NCI-H146 (cell line): ENCODE data around the gene GMPPA.

Experiments
- DNase-seq: peaks from one replicate; lab custom pipeline; 2025; lab: John Stamatoyannopoulos, UW

GMPPA gene

DNA sequence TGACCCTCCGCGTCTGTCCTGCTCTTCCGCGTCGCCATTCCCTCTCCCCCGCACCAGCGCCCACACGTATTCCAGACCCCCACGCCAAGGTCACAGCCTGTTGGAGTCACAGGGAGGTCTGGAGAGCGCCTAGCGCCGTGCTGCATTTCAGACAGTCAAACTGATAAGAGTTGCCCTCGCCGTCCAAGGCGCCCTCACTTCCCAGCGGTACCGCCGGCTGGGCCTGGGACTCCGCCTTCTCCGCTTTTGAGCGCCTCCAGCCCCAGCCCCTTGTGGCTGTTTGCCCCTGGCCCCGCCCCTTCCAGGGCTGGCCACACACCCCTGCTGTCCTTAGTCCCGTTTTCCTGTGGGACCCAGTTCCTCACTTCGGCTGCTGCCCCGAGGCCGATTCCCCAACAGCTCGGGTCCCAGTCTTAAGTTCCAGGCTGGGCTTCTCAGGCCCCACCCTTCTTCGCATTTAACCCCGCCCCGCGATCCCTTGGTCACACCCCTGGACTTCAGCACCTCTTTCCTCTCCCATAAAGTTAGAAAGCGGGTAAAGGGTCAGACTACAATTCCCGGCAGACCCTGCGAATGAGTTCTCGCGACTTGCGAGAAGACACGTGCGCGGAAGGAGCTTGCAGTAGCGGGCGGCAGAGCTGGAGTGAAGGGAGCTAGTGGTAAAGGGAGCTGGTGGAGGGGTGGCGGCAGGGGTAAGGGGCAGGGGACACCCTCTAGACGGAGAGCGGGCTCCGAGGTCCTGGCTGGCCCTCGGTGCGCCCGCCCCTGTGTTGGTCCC, at the start of gene GMPPA:
Gene GMPPA, plus strand, starts transcription at position 612 of the 778 bp plus-strand sequence. CDS start 1,085 bp downstream, outside the sequence.
- peak; percentile 94 for DNase-seq

DNA sequence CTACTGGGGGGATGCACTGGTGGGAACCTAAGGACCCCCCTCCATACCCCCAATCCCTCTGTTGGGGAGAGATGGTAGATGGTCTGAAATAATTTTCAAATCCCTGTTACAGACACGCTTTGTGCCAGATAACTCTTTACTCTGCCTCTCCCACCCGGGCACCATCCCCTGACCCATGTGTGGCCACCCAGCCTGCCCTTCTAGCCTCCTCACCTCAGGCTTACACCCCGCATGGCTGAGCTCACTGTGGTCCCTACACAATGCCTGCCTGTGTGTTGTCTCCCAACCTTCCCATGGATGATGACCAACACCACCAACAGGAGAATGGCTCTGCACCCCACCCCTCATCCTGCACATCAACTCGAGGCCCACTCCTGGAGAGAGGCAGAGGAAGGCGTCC, 49.1 kb upstream of the GMPPA start:
- DNase-seq: no peak

DNA sequence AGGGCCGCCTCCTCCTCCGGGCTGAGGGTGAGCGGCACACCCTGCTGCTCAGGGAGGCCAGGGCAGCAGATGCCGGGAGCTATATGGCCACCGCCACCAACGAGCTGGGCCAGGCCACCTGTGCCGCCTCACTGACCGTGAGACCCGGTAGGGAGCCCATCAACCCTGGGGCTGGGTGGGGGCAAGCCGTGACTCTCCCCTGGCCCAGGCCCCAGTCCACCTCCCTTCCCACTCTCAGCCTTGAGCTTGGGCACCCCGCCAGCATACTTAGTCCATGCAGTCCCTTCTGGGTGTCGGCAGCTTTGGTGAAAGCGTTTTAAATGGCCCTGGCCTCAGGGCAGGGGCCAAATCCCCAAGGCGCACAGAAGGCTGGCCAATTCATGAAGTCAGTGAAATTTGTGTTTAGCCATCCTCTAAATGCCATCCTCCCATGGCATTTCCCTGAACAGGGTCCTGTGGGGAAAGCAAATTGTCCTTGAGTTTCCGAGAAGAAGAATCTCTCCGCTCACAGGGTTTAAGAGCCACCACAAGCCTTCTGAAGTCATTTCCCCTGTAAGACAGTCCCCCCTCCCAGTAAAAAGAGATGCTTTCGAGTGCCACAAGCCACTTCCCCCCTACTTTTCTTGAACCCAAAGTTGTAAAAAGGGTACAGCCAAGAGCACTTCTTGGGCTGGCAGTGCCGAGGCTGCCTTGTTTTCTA, 46.9 kb upstream of the GMPPA start:
- DNase-seq: no peak

DNA sequence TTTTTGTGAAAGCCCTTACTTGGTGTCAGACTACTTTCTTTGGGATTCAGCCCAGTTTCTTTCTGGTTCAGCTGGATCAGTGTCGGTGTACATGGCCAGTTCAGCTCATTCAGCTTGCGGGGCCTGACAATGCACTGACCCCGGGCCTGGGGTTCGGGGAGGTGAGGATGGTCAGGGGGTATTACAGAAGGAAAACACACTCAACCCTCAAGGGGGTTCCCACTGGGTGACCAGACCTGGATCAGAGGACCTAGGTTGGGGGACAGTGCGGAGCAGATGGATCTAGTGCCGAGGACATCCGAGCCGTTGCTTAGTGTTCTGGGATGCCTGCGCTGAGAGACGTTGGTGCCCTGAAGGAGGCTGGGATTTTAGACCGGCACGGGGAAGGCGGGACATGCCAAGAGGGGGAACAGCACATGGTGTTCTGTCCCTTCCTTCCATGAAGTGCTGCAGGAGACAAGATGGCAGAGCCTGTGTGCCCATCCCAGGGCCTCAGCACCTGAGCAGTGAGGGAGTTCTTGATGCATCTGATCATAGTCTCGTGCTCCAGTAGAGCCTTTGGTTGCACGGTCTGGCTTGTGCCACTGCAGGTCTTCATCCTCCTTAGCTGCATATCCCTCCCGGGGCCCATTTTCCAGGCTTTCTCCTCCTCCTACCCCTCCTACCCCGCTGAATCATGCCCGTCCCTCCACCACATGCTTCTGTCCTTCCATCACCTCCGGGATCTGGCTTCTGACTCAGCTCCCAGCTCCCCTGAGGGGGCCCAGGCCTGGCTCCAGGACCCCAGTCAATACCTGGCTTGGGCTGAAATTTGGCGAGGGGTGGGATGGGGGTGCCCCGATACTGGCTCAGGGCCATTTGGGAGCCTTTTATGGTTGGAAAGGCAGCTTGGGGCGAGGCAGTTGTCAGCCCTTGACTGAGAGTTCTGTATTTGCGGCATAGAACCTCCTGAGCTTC, 46.1 kb upstream of the GMPPA start:
- DNase-seq: no peak

DNA sequence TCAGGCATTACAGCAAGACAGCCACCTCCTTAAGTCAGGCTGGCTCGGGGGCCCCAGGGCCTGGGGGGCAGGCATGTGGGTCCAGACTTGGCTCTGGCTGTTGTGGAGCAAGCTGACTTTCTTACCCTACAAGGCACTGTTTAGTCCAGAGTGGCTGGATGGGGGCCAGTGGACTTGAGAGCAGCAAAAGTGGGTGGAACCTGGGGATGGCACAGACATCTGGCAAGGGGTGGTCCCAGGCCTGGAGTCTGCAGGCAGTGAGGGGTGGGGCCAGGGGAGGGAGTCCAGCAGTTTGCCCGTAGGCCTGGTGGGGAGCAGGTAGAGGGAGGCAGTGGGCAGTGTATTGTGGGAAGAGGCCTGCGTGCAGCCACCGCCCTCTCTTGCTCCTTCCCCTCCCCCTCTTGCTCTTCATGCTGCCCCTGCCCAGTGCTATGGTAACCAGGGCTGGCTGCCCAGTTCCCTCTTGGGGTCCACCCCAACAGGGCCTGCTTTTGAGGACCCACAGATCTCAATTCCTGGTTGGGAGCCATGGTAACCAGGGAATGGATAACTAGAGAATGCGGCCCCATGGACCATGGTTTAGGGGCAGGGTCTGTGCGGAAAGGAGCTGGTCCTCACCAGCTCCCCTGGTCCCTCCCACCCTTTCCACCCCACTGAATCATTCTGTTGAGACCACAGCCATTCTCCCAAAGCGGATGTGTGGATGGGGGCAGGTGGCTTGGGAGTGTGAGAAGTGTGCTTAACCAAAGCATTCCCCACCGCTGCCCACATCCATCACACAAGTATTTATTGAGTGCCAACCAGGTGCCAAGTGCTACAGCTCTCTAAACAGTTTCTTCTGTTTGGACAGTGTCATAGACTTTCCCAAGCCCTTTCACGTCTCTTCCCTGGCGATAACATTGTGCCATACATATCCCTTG, 44.8 kb upstream of the GMPPA start:
- no peak for DNase-seq

DNA sequence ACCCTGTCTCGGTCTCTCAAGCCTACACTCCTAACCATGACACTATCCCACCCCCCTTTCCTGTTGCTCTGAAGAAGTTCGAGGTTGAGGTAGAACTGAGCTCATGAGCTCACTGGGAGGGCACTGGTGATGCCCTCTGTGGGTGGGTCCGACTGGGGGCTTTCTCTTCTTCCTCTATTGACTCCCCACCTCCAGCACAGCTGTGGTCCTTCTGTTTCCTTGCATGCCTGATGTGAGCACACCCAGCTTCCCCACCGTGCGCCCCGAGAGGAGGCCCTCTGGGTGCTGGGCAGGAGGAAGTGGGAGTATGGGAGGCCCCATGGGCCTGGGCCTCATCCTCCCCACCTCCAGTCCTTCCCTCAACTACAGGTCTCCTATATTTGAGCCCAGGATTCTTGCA, 43.1 kb upstream of the GMPPA start:
- DNase-seq: no peak

DNA sequence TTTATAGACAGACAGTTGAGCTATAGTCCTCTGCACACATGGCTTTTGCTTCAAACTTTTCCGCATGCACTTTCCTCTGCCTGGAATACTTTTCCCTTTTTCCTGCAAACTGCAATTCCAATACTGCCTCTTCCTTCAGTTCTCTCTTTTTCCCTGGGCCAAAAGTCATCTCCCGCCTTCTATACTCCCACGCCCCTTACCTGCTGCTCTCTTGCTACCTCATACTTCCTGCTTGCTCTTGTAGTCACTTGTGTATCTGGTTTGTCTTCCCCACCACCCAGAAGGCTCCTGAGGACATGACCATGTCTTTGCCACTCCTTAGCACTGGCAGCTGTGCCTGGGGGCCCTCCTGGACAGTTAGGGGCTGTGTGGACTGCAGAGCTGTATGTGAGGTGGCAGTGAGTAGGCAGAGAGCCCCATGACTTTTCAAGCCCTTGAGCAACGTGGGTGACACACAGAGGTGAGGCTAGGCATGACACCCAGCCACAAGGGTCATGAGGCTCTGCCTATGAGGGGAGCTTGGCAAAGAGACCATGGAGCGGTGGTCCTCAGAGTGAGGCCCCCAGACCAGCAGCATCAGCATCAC, 40.8 kb upstream of the GMPPA start:
- DNase-seq: no peak

DNA sequence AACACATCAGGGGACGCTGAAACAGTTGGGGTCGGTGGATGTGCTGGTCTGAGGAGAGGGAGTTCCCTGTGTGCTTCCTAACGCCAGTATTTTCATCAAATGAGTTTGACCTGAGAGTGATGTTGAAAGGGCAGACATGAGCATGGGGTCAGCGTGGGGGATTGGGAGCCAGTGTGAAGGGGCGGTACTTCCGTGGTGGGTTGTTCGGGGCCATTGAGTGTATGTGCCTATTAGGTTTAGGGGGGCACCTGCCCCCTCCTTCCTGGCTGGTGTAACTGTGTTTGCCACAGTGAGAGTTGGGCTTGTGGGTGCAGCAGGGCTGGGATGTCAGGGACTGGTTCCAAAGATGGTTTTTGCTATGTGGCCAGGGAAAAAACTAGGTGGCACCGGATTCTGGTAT, 39.7 kb upstream of the GMPPA start:
- no peak for DNase-seq

DNA sequence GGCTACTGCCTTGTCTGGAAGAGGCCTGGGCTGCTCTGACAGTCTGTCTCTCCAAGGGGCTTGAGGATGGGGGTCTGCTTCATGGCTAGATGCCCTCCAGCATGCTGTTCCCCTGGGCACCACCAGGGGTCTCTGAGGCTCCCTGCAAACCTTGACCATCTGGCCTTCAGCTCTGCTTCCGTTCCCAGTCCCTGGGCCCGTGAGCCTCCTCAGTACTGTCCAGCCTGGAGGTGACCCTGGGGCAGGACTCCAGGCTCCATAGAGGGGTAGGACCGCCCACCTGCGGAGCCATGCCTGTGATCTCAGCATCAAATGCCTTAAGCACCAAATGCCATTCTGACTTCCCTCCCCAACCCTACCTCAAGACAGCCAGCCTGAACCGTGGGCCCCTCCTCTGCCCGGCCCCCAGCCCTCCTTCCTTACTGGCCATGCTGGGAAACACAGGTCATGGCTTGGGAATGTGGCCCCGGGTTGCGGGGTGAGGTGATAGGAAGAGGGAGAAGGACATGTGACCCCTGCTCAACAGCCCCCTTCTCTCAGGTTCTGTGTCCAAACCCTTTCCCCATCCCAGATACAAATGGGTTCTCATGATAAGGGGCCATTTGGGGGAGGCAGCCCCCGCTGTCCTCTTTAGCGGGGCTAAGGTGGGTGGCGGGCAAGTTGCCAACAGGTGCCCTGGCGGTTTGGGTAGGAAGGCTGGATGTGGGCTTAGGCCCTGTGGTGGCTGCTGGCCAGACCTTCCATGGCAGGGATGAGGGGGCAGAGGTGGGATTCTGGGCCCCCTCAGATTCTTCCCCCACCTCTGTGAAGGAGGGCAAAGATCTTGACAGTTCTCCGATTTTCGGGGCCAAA, 39.0 kb upstream of the GMPPA start:
- peak; percentile 22 for DNase-seq

DNA sequence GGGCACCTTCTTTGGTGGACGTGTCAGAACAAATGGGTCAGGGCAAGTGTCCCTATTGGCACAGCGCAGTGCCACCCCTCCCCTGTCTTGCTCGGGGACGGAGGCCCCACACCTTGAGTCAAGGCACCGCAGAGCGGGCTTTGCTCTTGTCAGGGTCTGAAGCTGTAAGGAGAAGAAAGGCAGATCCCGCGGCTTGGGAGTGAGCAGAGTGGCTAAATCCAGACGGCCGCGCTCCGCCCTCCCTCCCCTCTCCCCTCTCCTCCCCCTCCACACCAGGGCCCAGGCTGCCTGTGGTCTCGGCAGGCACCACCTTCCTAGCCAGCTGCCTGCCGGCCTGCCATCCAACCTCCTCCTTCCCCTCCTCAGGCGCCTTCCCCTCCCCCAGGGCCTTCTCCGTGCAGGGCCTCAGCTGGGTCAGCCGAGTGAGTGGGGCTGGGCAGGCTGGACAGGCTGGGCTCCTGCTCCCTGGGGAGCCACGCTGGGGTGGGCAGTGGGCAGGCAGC, 38.2 kb upstream of the GMPPA start:
- no peak for DNase-seq

DNA sequence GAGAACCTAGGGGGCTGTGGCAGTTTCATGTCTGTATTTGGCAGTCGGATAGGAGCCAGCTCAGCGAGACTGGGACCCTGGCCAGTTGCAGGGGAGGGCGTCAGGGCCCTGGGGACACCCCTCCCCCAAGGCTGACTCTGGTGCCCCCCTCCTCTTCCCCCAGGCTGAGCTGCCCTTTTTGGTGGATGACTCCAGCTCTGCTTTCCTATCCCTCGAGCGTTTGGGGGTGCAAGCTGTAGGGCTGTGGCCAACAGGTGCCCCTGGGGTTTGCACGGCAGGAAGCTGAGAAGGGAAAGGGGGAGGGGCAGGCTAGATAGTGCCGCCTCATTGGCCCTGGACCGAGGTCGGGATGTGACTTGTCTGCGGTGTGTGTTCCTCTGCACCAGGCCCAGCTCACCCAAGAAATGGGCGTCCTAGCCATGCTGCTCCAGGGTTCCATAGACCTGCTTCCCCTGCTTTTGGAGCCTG, 37.6 kb upstream of the GMPPA start:
- DNase-seq: no peak

DNA sequence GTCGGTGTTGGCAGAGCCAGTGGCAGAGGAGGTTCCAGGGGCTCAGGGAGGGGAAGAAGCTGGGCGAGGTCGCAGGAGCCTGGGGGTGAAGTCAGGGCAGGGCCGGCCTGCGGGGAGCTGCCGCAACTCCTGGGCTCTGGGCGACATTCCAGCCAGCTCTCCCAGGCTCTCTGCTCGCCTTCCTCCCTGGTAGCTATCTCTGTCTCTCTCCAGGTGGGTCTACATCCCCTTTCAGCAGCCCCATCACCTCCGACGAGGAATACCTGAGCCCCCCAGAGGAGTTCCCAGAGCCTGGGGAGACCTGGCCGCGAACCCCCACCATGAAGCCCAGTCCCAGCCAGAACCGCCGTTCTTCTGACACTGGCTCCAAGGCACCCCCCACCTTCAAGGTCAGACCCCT, 37.0 kb upstream of the GMPPA start:
- no peak for DNase-seq

DNA sequence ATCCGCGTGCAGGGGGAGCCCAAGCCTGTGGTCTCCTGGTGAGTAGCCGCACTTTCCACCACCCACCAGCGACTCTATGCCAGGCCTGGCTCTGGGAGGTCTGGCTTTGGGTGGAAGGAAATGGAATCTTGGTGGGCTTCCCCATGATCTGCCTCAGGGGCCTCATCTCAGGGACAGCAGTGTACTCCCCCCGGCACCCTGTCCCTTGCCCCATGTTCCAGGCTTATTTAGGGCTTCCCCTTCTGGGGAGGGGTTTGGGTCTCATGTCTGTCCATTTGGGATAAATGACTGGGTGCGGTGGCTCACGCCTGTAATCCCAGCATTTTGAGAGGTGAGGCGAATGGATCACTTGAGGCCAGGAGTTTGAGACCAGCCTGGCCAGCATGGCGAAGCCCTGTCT, 36.3 kb upstream of the GMPPA start:
- DNase-seq: no peak

DNA sequence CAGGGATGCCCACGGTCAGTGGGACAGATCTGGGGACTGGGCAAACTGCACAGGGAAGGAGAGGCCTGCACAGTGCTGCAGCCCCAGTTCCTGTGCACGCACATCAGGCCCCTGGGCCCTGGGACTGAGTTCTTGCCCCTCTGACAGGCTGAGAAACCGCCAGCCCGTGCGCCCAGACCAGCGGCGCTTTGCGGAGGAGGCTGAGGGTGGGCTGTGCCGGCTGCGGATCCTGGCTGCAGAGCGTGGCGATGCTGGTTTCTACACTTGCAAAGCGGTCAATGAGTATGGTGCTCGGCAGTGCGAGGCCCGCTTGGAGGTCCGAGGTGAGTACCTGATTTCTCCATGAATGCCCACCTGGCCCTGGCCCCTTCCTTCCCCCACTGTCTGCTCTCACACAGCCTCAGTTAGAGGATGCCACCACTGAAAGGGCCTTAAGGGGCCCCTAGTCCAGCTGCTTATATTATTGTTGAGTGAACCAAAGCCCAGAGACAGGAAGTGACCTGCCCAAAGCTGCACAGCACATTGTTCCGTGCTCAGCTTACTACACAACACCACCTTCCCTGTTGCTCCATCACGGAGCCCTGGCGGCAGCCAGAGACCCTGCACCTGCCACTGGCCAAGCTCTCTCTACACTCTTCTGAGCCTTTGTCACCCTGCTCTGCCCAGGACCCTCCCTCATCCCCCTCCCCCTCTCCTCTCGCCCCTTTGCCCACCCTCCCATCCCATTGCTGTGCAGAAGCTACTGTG, 34.2 kb upstream of the GMPPA start:
- DNase-seq: no peak

DNA sequence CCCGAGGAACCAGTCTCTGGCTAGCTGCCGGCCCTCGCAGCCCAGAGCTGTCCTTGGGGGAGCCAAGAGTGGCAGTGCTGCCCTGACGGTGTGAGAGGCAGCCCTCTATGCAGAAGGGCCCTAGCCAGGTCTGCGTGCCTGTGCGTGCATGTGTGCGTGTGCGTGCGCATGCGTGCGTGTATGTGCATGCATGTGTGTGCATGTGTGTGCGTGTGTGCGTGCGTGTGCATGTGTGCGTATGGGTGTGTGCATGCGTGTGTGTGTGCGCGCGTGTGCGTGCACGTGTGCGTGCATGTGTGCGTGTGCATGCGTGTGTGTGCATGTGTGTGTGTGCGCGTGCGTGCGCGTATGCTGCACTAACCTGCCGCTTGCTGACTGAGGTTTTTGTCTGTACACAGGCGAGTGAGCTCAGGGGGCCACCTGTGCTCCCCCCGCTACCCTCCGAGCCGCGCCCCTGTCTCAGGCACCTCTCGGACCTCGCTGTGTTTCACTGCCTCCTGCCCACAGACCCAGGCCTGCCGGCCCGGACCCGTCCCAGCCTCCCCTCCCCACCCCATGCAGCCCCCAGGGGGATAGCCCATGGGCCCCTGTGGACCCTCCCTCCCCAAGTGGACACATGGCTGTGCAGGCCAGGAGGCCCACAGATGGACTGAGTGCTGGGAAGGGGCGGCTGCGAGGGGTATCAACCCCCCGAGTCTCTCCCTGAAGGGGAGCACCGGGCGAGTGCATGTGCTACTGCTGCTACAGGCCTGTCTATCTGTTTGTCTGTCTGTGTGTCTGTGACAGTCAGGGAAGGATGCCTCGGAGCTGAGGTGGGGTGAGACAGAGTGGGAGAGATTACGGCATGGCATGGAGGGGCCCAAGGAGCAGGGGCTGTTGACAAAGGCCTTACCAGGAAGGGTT, 32.8 kb upstream of the GMPPA start:
- DNase-seq: no peak

DNA sequence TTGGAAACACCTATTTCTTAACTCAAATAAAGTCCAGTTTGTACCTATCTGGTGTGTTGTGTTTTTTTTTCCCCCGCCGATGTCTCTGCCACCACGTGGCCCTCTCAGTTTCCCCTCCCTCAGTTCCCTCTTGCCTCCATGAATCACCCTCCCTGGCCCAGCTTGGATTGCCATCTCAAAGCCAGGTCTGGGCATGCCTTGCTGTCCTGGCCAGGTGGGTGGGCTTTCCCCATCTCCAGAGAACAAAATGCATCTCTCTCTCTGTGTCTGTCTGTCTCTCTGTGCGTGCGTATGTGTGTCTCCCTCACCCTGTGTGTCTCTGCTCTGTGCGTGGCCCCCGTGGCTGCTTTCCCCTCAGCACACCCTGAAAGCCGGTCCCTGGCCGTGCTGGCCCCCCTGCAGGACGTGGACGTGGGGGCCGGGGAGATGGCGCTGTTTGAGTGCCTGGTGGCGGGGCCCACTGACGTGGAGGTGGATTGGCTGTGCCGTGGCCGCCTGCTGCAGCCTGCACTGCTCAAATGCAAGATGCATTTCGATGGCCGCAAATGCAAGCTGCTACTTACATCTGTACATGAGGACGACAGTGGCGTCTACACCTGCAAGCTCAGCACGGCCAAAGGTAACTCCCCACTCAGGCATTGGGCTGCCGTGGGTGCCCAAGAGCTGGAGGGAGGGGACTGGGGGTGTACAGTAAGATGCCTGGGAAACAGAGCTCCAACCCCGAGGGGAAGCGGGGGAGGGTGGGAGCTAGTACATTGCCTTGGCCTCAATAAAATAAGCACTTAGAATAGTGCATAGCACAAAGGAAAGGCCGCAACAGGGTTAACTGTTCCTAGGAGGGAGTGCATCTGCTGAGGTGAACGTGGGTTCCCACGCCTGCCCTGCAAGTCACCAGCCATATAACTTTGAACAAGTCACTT, 31.6 kb upstream of the GMPPA start:
- no peak for DNase-seq

DNA sequence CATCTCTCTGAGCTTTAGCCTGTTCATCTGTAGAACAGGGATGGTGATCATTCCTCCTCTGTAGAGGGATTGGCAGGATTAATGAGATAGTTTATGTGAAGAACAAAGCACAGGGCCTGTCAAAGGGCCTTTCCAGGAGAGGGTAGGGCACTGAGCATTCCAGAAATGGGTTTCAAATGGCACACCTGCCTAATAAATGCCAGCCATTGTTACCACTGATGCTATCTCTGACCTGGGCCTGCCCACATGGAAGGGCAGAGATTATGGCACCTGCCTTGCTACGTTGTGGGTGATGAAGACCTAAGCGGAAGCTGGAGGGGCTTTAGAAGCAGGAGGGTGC, 31.0 kb upstream of the GMPPA start:
- no peak for DNase-seq
